Endodermal cell (in vitro differentiated cells): ENCODE data around the gene C2CD4C. TPM values are rescaled to one million over a fixed set of nuclear protein-coding genes. Genes with fewer than 3 reads are reported as not detected.
"Not testable (repeated sequence)": the region's sequence is repeated elsewhere in the genome, so short reads cannot be mapped to it uniquely, and the experiment has no call there.

Source experiments
- DNase-seq: peaks from one replicate; pipeline ENCODE4 v3.0.0-alpha.2; 2017
- H3K27ac ChIP-seq: 2 replicates; pipeline ENCODE4 v1.5.1; 2013; ENCODE audit warnings: mild to moderate bottlenecking, low read depth, low read length, moderate library complexity
- H3K27me3 ChIP-seq: 2 replicates; pipeline ENCODE4 v1.6.1; 2013; ENCODE audit warnings: mild to moderate bottlenecking, low read length, moderate library complexity; ENCODE audit not compliant: insufficient read depth, control insufficient read depth, poor library complexity, severe bottlenecking
- H3K36me3 ChIP-seq: 2 replicates; pipeline ENCODE4 v1.7.0; 2013; ENCODE audit warnings: mild to moderate bottlenecking, low read length, moderate library complexity; ENCODE audit not compliant: control insufficient read depth, insufficient read depth
- H3K4me1 ChIP-seq: one replicate; pipeline ENCODE4 v1.7.0; 2013; ENCODE audit warnings: low read length; ENCODE audit not compliant: control insufficient read depth, insufficient read depth
- H3K4me3 ChIP-seq: 2 replicates; pipeline ENCODE4 v1.5.1; 2013; ENCODE audit warnings: mild to moderate bottlenecking, low read length, moderate library complexity
- H3K9ac ChIP-seq: 2 replicates; pipeline ENCODE4 v1.6.1; 2013; ENCODE audit warnings: mild to moderate bottlenecking, low read length, moderate library complexity; ENCODE audit not compliant: poor library complexity, severe bottlenecking; ENCODE audit errors: extremely low read depth
- H3K9me3 ChIP-seq: 2 replicates; pipeline ENCODE4 v1.6.1; 2013; ENCODE audit warnings: mild to moderate bottlenecking, low read length, moderate library complexity; ENCODE audit not compliant: control insufficient read depth
- H3K27ac Mint-ChIP-seq: 2 replicates; pipeline ENCODE4 v1.8.0; 2020; ENCODE audit warnings: mixed read lengths
- H3K27me3 Mint-ChIP-seq: 2 replicates; pipeline ENCODE4 v1.8.0; 2021; ENCODE audit warnings: mild to moderate bottlenecking, mixed read lengths; ENCODE audit not compliant: insufficient read depth
- H3K36me3 Mint-ChIP-seq: 2 replicates; pipeline ENCODE4 v1.8.0; 2020; ENCODE audit warnings: low read depth, mixed read lengths
- H3K4me1 Mint-ChIP-seq: 2 replicates; pipeline ENCODE4 v1.8.0; 2020; ENCODE audit warnings: mixed read lengths
- H3K4me3 Mint-ChIP-seq: 2 replicates; pipeline ENCODE4 v1.8.0; 2020; ENCODE audit warnings: mild to moderate bottlenecking, moderate library complexity, mixed read lengths
- H3K9me3 Mint-ChIP-seq: 2 replicates; pipeline ENCODE4 v1.8.0; 2020; ENCODE audit warnings: mild to moderate bottlenecking, mixed read lengths
- WGBS, 2 experiments: methylation state at CpG; one replicate each; pipeline versions ENCODE4 v1.1.5 to v1.1.7; 2013; ENCODE audit warnings: missing lambda C conversion rate in 2 of 2, mixed read lengths in 1 of 2; ENCODE audit not compliant: insufficient coverage in 1 of 2, insufficient read length in 1 of 2; 5-methylcytosine and 5-hydroxymethylcytosine counted together
- total RNA-seq, 2 donors: library from RNA; stranded (reverse); fragmentation: NEBNext Ultra II Directional in 1 of 2; extraction: Animal tissue kit (Norgen Biotek cat#: 25700) in 1 of 2; gene quantifications; 2 replicates in 1 of 2; 3 replicates in 1 of 2; pipeline ENCODE4 v1.2.1, GENCODE V29; 2021
- TF ChIP-seq, protein P1 (sequence below): fragments of 200-600 bp; sonication (generic); conservative IDR thresholded peaks from 2 replicates; pipeline ENCODE4 v1.5.0; 2021; ENCODE audit warnings: antibody characterized with exemption, mild to moderate bottlenecking

C2CD4C gene
- total RNA-seq, 2 donors from 2014 or later = 5.6 to 25.0 TPM

DNA sequence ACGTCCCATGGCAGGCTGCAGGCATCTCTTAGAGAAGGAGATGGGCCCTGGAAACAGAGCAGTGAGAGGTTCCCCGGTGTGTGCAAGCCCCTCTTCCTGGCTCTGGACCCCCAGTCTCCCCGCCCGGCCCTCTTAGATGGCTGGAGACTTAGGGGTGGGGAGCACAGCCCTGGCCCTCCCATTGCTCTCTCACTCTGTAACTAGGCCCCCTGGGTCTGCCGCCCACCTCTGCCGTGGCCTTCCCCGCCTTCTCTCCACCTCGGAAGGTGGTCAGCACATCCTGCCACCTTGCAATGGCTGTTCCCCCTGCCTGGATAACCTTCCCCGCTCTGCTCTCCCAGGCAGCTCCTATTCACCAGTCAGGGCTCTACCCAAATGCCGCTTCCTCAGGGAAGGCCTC, 21.8 kb upstream of the C2CD4C start:
- Histone ChIP-seq H3K27ac (no peak overlapping the region), H3K4me1 (no peaks in the 10 kb centered on the region), H3K27me3 (no peaks in the 10 kb centered on the region), H3K4me3 (no peak overlapping the region), H3K9ac (no peak overlapping the region), H3K36me3 (peaks cover 17% of the 10 kb centered on the region), H3K9me3 (peaks cover 4% of the 10 kb centered on the region)
- peaks cover 43% of the 10 kb centered on the region for H3K36me3 Mint-ChIP-seq
- 83 to 90% methylated on average over 7 to 10 of the region's 10 CpGs for WGBS, 2 experiments
- peaks cover 4% of the 10 kb centered on the region for H3K9me3 Mint-ChIP-seq
- no peak for DNase-seq
- H3K27ac Mint-ChIP-seq = no peak overlapping the region
- H3K4me3 Mint-ChIP-seq = no peak overlapping the region
- no peaks in the 10 kb centered on the region for H3K4me1 Mint-ChIP-seq
- H3K27me3 Mint-ChIP-seq = no peaks in the 10 kb centered on the region
- TF ChIP-seq, protein P1, sequence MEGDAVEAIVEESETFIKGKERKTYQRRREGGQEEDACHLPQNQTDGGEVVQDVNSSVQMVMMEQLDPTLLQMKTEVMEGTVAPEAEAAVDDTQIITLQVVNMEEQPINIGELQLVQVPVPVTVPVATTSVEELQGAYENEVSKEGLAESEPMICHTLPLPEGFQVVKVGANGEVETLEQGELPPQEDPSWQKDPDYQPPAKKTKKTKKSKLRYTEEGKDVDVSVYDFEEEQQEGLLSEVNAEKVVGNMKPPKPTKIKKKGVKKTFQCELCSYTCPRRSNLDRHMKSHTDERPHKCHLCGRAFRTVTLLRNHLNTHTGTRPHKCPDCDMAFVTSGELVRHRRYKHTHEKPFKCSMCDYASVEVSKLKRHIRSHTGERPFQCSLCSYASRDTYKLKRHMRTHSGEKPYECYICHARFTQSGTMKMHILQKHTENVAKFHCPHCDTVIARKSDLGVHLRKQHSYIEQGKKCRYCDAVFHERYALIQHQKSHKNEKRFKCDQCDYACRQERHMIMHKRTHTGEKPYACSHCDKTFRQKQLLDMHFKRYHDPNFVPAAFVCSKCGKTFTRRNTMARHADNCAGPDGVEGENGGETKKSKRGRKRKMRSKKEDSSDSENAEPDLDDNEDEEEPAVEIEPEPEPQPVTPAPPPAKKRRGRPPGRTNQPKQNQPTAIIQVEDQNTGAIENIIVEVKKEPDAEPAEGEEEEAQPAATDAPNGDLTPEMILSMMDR = no peak

DNA sequence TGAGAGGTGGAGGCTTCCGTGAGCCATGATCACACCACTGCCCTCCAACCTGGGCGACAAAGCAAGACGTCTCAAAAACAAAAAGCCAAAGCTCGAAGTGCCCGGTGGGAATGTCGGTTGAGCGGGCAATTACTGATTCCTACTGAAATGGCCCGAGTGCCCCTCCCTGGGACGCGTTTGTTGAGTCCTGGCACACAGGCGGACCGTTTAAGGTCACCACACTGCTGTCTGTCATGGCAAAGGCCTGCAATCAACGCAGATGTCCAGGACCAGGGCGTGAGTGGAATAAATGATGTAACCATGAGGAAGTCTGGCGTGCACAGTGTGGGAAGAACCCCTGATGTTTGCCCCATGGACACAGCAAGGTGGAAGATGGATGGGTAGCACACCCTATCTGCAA, 19.2 kb upstream of the C2CD4C start:
- WGBS, 2 experiments = 89 to 94% methylated on average over 15 of the region's 15 CpGs
- peaks cover 13% of the 10 kb centered on the region for H3K36me3 ChIP-seq
- H3K9me3 ChIP-seq = no peaks in the 10 kb centered on the region
- peaks cover 49% of the 10 kb centered on the region for H3K36me3 Mint-ChIP-seq
- no peak for DNase-seq
- TF ChIP-seq, protein P1 = no peak
- H3K4me1 Mint-ChIP-seq = no peaks in the 10 kb centered on the region
- H3K27ac Mint-ChIP-seq = no peak overlapping the region
- H3K27me3 ChIP-seq = no peaks in the 10 kb centered on the region
- no peaks in the 10 kb centered on the region for H3K4me1 ChIP-seq
- no peak overlapping the region for H3K4me3 Mint-ChIP-seq
- no peaks in the 10 kb centered on the region for H3K27me3 Mint-ChIP-seq
- H3K4me3 ChIP-seq = no peak overlapping the region
- no peak overlapping the region for H3K27ac ChIP-seq
- H3K9me3 Mint-ChIP-seq = peaks cover 4% of the 10 kb centered on the region
- no peak overlapping the region for H3K9ac ChIP-seq

DNA sequence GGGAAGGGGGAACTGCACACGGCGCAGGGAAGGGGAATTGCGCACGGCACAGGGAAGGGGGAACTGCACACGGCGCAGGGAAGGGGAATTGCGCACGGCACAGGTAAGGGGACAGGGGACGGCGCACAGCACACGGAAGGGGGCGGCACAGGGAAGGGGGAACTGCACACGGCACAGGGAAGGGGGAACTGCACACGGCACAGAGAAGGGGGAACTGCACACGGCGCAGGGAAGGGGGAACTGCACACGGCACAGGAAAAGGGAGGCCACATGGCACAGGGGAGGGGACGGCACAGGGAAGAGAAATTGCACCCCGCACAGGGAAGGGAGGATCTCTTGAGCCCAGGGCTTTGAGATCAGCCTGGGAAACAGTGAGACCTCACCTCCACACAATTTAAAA, 18.7 kb upstream of the C2CD4C start:
- not testable (repeated sequence) for H3K9ac ChIP-seq, H3K4me1 Mint-ChIP-seq, H3K27me3 ChIP-seq, DNase-seq, H3K4me1 ChIP-seq, H3K9me3 ChIP-seq, H3K27ac ChIP-seq, H3K9me3 Mint-ChIP-seq, H3K4me3 ChIP-seq, H3K27me3 Mint-ChIP-seq, H3K4me3 Mint-ChIP-seq, H3K27ac Mint-ChIP-seq
- H3K36me3 Mint-ChIP-seq = peaks cover 51% of the 10 kb centered on the region
- 94 to 96% methylated on average over 14 to 17 of the region's 19 CpGs for WGBS, 2 experiments
- peaks cover 13% of the 10 kb centered on the region for H3K36me3 ChIP-seq
